DMS79 treated with DMSO at 0.1 percent for 48 hours (cell line): ENCODE measurements around the gene SSBP1.

Experiments
- DNase-seq: peaks from one replicate; lab custom pipeline; 2025; lab: John Stamatoyannopoulos, UW

Gene SSBP1

GRCh38 chr7:141776374-141776773 is 38.2 kb downstream of the SSBP1 start, which contains the start of gene TAS2R4:
Gene TAS2R4, plus strand, starts transcription at chr7:141776674. Its CDS starts 1,815 bp downstream, at chr7:141778489.
- DNase-seq, result no peak

DNA sequence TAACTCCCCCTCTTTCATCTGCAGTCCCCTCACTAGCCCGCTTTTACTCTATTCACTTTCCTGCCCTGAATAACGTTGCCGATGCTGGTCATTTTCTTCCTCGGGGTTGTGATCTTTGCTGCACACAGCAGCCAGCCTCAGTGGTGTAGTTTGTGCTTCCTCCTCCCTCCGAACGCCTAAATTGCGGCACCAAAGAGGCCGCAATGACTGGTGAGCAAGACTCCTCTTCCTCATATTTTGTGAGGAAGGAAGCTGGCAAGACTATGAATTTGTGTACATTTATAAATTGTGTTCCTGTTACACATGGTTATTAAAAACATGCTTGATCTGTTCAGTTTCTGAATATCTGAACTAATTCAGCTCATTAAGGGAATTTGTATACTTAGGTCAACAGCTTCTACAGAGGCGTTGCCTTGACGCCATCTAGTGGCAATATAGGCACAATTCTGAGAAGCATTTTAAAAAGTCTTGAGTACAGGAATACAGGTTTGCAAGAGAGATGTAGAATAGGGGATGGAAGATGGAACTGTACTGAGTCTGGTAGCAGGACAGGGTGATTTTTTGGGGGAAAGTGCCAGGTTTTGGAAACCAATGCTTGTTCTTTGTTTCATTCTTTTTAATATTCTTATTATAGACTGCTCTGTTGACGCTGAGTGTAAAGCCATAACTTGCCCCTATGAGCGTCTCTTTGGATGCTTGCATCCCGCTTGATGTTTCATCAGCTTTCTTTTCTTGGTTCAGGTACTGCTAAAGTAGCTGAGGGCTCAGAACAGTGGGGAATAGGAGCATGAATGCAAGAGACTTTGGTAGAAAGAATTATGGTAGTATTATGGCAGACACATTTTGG is 47.8 kb downstream of the SSBP1 start:
- DNase-seq, result peak; percentile 7

DNA sequence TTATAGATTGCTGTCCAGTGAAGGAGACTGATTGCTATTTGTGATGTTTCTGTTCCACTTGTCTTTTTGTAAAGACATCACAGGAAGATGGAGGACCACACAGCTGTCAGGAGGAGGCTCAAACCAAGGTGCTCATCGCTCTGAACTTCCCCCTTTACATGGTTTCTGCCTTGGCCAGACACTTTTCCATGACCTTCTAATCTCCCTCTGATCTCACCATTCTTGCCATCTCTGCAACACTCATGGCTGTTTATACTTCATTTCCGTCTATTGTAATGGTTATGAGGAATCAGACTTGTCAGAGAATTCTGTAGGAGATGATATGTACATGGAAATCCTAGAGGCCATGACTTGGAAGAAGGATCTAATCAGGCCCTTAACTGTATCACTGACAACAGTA is 50.1 kb downstream of the SSBP1 start:
- no peak for DNase-seq

- DNase-seq, result no peak
Observed at GRCh38 chr7:141789917-141790316, 51.8 kb downstream of the SSBP1 start, which contains the start of gene TAS2R5. Gene TAS2R5, plus strand, starts transcription at chr7:141790217. Its CDS starts 145 bp downstream, at chr7:141790362.

GRCh38 chr7:141792526-141792925 is 54.4 kb downstream of the SSBP1 start:
- no peak for DNase-seq
